ENCODE results near the gene NANS.

Gene NANS

GRCh38 chr9:98132158-98132557, 75.6 kb downstream of the NANS start:
- no peak for DNase-seq (ENCODE audit: extremely low read depth, insufficient read length)
- H3K36me3 ChIP-seq (ENCODE audit: control insufficient read depth, insufficient read depth, low read length): no peaks in the 10 kb centered on the region
- H3K27me3 ChIP-seq (replicated peaks; ENCODE audit: control insufficient read depth, insufficient read depth, low read length): no peaks in the 10 kb centered on the region
- no peak for TF ChIP-seq CTCF (IDR thresholded peaks at IDR 0.05; ENCODE audit: insufficient read depth, low read length, poor library complexity, severe bottlenecking)
- H3K4me3 ChIP-seq (replicated peaks; ENCODE audit: low read depth, low read length): no peak overlapping the region

All from GM06990 (cell line).